Measurements from ENCODE around the gene TMEM161A.
A peak's percentile ranks its signal among the peaks of the same experiment; 100 is the strongest.
"Not testable (repeated sequence)": the region's sequence is repeated elsewhere in the genome, so short reads cannot be mapped to it uniquely, and the experiment has no call there.

The TMEM161A gene

GRCh38 chr19:19106056-19106551, 32.2 kb downstream of the TMEM161A start:
- H2BK15ac ChIP-seq (ENCODE audit: low read depth, poor library complexity, severe bottlenecking) = peak overlapping the region; percentile 90
- H3K27ac ChIP-seq (ENCODE audit: low read length, poor library complexity, severe bottlenecking) = peak overlapping the region; percentile 88
- H2AFZ ChIP-seq (ENCODE audit: low read depth, low read length) = peak overlapping the region; percentile 72
- H3K9ac ChIP-seq (ENCODE audit: low read length) = peak overlapping the region; percentile 72
- H4K91ac ChIP-seq (ENCODE audit: low read length) = peak overlapping the region; percentile 43
- H3K14ac ChIP-seq (ENCODE audit: low read length in 2 of 2) = no peak overlapping the region
- H3K4me2 ChIP-seq (ENCODE audit: low read length, poor library complexity, severe bottlenecking) = peak overlapping the region; percentile 82
- no peaks in the 10 kb centered on the region for H3K9me3 ChIP-seq (ENCODE audit: control insufficient read depth, low read length)
- H4K8ac ChIP-seq (ENCODE audit: low read length) = peak overlapping the region; percentile 99
- H3K79me1 ChIP-seq (replicated peaks; ENCODE audit: low read length, poor library complexity, severe bottlenecking) = no peaks in the 10 kb centered on the region
- peak overlapping the region; percentile 55 to 73 for H3K4ac ChIP-seq (ENCODE audit: low read depth in 1 of 2, low read length in 2 of 2)
- no peak overlapping the region for H2AK5ac ChIP-seq (ENCODE audit: low read length, severe bottlenecking)
- peak overlapping the region; percentile 66 for H2BK120ac ChIP-seq (ENCODE audit: low read depth, low read length)
- 22% methylated on average over 25 of the region's 25 CpGs for WGBS
- H2BK12ac ChIP-seq (ENCODE audit: low read length in 2 of 2) = peak overlapping the region in 1 of 2 experiments; percentile 75
- peaks cover 24% of the 10 kb centered on the region for H3K4me1 ChIP-seq (ENCODE audit: control insufficient read depth, insufficient read depth, low read depth, low read length)
- DNase-seq = peak; percentile 67
- H3K23ac ChIP-seq (ENCODE audit: low read length in 2 of 2) = no peak overlapping the region
- peak overlapping the region; percentile 37 to 74 for H3K4me3 ChIP-seq (ENCODE audit: insufficient read depth in 1 of 2, low read depth in 1 of 2, low read length in 2 of 2)
- H3K36me3 ChIP-seq (ENCODE audit: control insufficient read depth in 1 of 2, insufficient read depth in 2 of 2, low read depth in 1 of 2, low read length in 2 of 2) = peaks cover 0 to 12% of the 10 kb centered on the region in 2 experiments
- peaks cover 0 to 9% of the 10 kb centered on the region in 2 experiments for H3K27me3 ChIP-seq (ENCODE audit: control insufficient read depth in 1 of 2, insufficient read depth in 1 of 2, low read length in 2 of 2)
- peak overlapping the region; percentile 84 to 90 for H3K18ac ChIP-seq (ENCODE audit: low read depth in 1 of 2, low read length in 2 of 2)
- peak overlapping the region; percentile 59 for H2BK5ac ChIP-seq (ENCODE audit: low read depth, low read length, poor library complexity, severe bottlenecking)

- Histone ChIP-seq H3K9ac (ENCODE audit: low read length) (peak overlapping the region; percentile 72), H3K4me3 (ENCODE audit: insufficient read depth in 1 of 2, low read depth in 1 of 2, low read length in 2 of 2) (peak overlapping the region; percentile 46 to 76), H2BK15ac (ENCODE audit: low read depth, poor library complexity, severe bottlenecking) (no peak overlapping the region), H3K4me1 (ENCODE audit: control insufficient read depth, insufficient read depth, low read depth, low read length) (peaks cover 24% of the 10 kb centered on the region), H2AK5ac (ENCODE audit: low read length, severe bottlenecking) (no peak overlapping the region), H2BK120ac (ENCODE audit: low read depth, low read length) (peak overlapping the region; percentile 66), H3K27me3 (ENCODE audit: control insufficient read depth in 1 of 2, insufficient read depth in 1 of 2, low read length in 2 of 2) (peaks cover 0 to 3% of the 10 kb centered on the region in 2 experiments), H3K27ac (ENCODE audit: low read length, poor library complexity, severe bottlenecking) (peak overlapping the region; percentile 88), H2BK5ac (ENCODE audit: low read depth, low read length, poor library complexity, severe bottlenecking) (peak overlapping the region; percentile 59), H3K9me3 (ENCODE audit: control insufficient read depth, low read length) (no peaks in the 10 kb centered on the region), H3K36me3 (ENCODE audit: control insufficient read depth in 1 of 2, insufficient read depth in 2 of 2, low read depth in 1 of 2, low read length in 2 of 2) (peaks cover 0 to 9% of the 10 kb centered on the region in 2 experiments), H4K8ac (ENCODE audit: low read length) (peak overlapping the region; percentile 99), H3K14ac (ENCODE audit: low read length in 2 of 2) (peak overlapping the region in 1 of 2 experiments; percentile 68), H4K91ac (ENCODE audit: low read length) (peak overlapping the region; percentile 92), H3K4me2 (ENCODE audit: low read length, poor library complexity, severe bottlenecking) (peak overlapping the region; percentile 82), H3K18ac (ENCODE audit: low read depth in 1 of 2, low read length in 2 of 2) (peak overlapping the region; percentile 84 to 90), H2AFZ (ENCODE audit: low read depth, low read length) (peak overlapping the region; percentile 81), H3K23ac (ENCODE audit: low read length in 2 of 2) (no peak overlapping the region), H3K4ac (ENCODE audit: low read depth in 1 of 2, low read length in 2 of 2) (peak overlapping the region; percentile 73 to 83), H2BK12ac (ENCODE audit: low read length in 2 of 2) (peak overlapping the region in 1 of 2 experiments; percentile 42), H3K79me1 (replicated peaks; ENCODE audit: low read length, poor library complexity, severe bottlenecking) (no peaks in the 10 kb centered on the region)
- WGBS = 9% methylated on average over 34 of the region's 36 CpGs
- DNase-seq = peak; percentile 77
Observed at GRCh38 chr19:19105365-19106055, 32.8 kb downstream of the TMEM161A start.

GRCh38 chr19:19103167-19103566, 35.1 kb downstream of the TMEM161A start:
- no peak for DNase-seq

GRCh38 chr19:19102566-19102965, 35.7 kb downstream of the TMEM161A start:
- not testable (repeated sequence) for H3K4ac ChIP-seq (ENCODE audit: low read depth in 1 of 2, low read length in 2 of 2); H3K79me1 ChIP-seq (replicated peaks; ENCODE audit: low read length, poor library complexity, severe bottlenecking); H2BK15ac ChIP-seq (ENCODE audit: low read depth, poor library complexity, severe bottlenecking); H2BK5ac ChIP-seq (ENCODE audit: low read depth, low read length, poor library complexity, severe bottlenecking); H3K4me3 ChIP-seq (ENCODE audit: insufficient read depth in 1 of 2, low read depth in 1 of 2, low read length in 2 of 2); H3K27ac ChIP-seq (ENCODE audit: low read length, poor library complexity, severe bottlenecking); H2BK12ac ChIP-seq (ENCODE audit: low read length in 2 of 2); H3K9me3 ChIP-seq (ENCODE audit: control insufficient read depth, low read length); H3K14ac ChIP-seq (ENCODE audit: low read length in 2 of 2); H3K27me3 ChIP-seq (ENCODE audit: control insufficient read depth in 1 of 2, insufficient read depth in 1 of 2, low read length in 2 of 2); H4K91ac ChIP-seq (ENCODE audit: low read length); H2BK120ac ChIP-seq (ENCODE audit: low read depth, low read length); H2AK5ac ChIP-seq (ENCODE audit: low read length, severe bottlenecking); H2AFZ ChIP-seq (ENCODE audit: low read depth, low read length); H4K8ac ChIP-seq (ENCODE audit: low read length); H3K4me2 ChIP-seq (ENCODE audit: low read length, poor library complexity, severe bottlenecking); H3K23ac ChIP-seq (ENCODE audit: low read length in 2 of 2); H3K9ac ChIP-seq (ENCODE audit: low read length); DNase-seq; H3K18ac ChIP-seq (ENCODE audit: low read depth in 1 of 2, low read length in 2 of 2)
- Histone ChIP-seq H3K4me1 (ENCODE audit: control insufficient read depth, insufficient read depth, low read depth, low read length) (peaks cover 20% of the 10 kb centered on the region), H3K36me3 (ENCODE audit: control insufficient read depth in 1 of 2, insufficient read depth in 2 of 2, low read depth in 1 of 2, low read length in 2 of 2) (peaks cover 0 to 10% of the 10 kb centered on the region in 2 experiments)
- 100% methylated on average over 6 of the region's 10 CpGs for WGBS

More at GRCh38 chr19:19103167-19103566, 35.1 kb downstream of the TMEM161A start:
- Histone ChIP-seq H3K4ac (ENCODE audit: low read depth in 1 of 2, low read length in 2 of 2) (no peak overlapping the region), H3K9me3 (ENCODE audit: control insufficient read depth, low read length) (no peaks in the 10 kb centered on the region), H4K91ac (ENCODE audit: low read length) (no peak overlapping the region), H3K4me2 (ENCODE audit: low read length, poor library complexity, severe bottlenecking) (no peak overlapping the region), H3K36me3 (ENCODE audit: control insufficient read depth in 1 of 2, insufficient read depth in 2 of 2, low read depth in 1 of 2, low read length in 2 of 2) (peaks cover 0 to 8% of the 10 kb centered on the region in 2 experiments), H2AK5ac (ENCODE audit: low read length, severe bottlenecking) (no peak overlapping the region), H2BK5ac (ENCODE audit: low read depth, low read length, poor library complexity, severe bottlenecking) (no peak overlapping the region), H2BK15ac (ENCODE audit: low read depth, poor library complexity, severe bottlenecking) (no peak overlapping the region), H2BK120ac (ENCODE audit: low read depth, low read length) (no peak overlapping the region), H2BK12ac (ENCODE audit: low read length in 2 of 2) (no peak overlapping the region), H3K14ac (ENCODE audit: low read length in 2 of 2) (no peak overlapping the region), H3K27me3 (ENCODE audit: control insufficient read depth in 1 of 2, insufficient read depth in 1 of 2, low read length in 2 of 2) (no peaks in the 10 kb centered on the region), H3K18ac (ENCODE audit: low read depth in 1 of 2, low read length in 2 of 2) (no peak overlapping the region), H3K4me1 (ENCODE audit: control insufficient read depth, insufficient read depth, low read depth, low read length) (peaks cover 22% of the 10 kb centered on the region), H3K79me1 (replicated peaks; ENCODE audit: low read length, poor library complexity, severe bottlenecking) (no peaks in the 10 kb centered on the region), H3K9ac (ENCODE audit: low read length) (no peak overlapping the region), H3K4me3 (ENCODE audit: insufficient read depth in 1 of 2, low read depth in 1 of 2, low read length in 2 of 2) (no peak overlapping the region), H4K8ac (ENCODE audit: low read length) (no peak overlapping the region), H3K27ac (ENCODE audit: low read length, poor library complexity, severe bottlenecking) (no peak overlapping the region), H3K23ac (ENCODE audit: low read length in 2 of 2) (no peak overlapping the region), H2AFZ (ENCODE audit: low read depth, low read length) (no peak overlapping the region)
- WGBS = 93% methylated on average over 11 of the region's 11 CpGs
